Measurements from ENCODE around the gene KCNC1. TPM values are rescaled to one million over a fixed set of nuclear protein-coding genes. Genes with fewer than 3 reads are reported as not detected.

The KCNC1 gene
- total RNA-seq, 1 donor from 2014 or later = not detected

DNA sequence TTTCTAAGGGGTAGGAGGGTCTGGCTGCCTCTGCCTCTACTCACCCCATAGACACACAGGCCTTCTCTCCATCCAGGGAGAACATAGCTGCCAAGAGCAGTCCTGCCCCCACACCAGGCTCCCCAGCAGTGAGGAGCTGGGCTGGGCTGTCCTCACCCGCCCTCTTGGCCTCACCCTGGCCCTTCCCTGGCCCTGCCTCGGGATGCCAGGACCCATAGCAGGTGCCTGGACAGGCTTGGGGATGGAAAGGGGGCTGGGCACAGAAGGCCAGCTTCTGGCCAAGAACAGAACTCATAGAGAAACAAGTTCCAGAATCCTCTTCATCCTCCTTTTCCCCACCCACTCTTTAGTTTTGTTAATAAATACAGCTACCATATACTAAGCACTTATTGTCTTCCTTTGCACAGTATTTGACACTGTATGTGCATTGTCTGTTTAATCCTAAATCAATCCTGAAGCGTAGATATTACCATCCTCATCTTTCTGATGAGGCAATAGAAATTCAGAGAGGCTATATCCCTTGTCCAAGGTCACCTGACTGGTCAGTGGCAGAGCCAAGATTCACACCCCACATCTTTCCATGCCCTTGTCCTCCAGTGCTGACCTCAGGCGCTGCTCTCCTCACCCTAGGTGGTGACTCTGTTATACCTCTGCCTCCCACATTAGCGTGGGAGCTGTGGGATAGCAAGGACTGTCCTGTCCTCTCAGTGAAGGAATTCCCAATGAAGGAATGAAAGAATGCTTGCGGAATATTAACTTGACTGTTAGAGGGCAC, 37.2 kb upstream of the KCNC1 start:
- peaks cover 41% of the 10 kb centered on the region for H3K27me3 ChIP-seq (ENCODE audit: control insufficient read depth, insufficient read depth, low read length)
- TF ChIP-seq, protein P1, sequence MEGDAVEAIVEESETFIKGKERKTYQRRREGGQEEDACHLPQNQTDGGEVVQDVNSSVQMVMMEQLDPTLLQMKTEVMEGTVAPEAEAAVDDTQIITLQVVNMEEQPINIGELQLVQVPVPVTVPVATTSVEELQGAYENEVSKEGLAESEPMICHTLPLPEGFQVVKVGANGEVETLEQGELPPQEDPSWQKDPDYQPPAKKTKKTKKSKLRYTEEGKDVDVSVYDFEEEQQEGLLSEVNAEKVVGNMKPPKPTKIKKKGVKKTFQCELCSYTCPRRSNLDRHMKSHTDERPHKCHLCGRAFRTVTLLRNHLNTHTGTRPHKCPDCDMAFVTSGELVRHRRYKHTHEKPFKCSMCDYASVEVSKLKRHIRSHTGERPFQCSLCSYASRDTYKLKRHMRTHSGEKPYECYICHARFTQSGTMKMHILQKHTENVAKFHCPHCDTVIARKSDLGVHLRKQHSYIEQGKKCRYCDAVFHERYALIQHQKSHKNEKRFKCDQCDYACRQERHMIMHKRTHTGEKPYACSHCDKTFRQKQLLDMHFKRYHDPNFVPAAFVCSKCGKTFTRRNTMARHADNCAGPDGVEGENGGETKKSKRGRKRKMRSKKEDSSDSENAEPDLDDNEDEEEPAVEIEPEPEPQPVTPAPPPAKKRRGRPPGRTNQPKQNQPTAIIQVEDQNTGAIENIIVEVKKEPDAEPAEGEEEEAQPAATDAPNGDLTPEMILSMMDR (IDR thresholded peaks at IDR 0.05; ENCODE audit: insufficient read depth, low read length, poor library complexity, severe bottlenecking) = no peak
- H3K4me3 ChIP-seq (ENCODE audit: low read depth, low read length) = no peak overlapping the region
- no peaks in the 10 kb centered on the region for H3K36me3 ChIP-seq (ENCODE audit: control insufficient read depth, insufficient read depth, low read length)
- no peak for DNase-seq (ENCODE audit: low read depth)

DNA sequence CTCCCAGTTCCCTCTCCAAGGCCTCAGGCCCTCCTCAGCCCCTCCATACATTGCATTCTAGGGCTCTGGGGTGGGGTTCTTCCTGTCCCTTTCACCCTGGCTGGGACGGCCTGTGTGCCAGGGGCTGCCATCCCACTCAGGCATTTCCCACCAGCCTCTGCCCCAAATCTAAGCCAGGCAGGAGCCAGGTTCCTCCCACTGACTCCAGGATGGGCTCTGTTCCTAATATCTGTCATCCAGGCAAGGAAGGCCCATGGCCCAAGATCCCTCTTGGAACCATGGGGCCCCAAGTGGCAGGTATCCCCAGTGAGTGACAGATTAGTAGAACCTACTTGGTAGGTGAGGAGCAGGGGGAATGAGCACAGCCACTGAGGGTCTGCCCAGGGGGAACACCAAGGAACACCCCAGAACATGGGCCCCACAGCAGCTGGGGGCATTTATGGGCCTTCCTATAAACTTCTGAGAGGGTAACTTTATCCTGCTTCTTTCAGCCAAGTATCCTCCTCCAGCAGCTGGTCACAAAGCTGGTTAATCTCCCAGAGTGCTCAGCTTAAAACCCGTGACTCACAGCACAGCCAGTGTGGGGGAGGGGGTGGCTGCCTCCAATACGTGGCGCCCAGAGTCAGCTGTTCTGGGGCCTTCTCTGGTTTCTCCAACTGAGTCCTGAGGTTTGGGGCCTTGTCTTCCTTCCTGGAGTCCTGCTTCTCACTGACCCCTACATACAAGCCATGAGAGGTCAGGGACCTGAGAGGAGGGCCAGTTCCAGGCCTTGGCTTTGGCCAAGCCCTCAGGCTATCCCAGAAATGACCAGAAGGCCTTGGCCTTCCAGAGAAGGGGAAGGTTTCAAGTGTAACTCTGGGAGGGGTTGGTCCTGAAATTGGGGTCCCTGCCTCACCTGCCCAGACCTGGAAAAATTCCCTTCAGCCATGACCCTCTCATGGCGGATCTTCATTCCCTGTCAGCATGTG, 35.1 kb upstream of the KCNC1 start:
- no peaks in the 10 kb centered on the region for H3K36me3 ChIP-seq (ENCODE audit: control insufficient read depth, insufficient read depth, low read length)
- no peak for DNase-seq (ENCODE audit: low read depth)
- TF ChIP-seq, protein P1 (IDR thresholded peaks at IDR 0.05; ENCODE audit: insufficient read depth, low read length, poor library complexity, severe bottlenecking) = no peak
- no peak overlapping the region for H3K4me3 ChIP-seq (ENCODE audit: low read depth, low read length)
- H3K27me3 ChIP-seq (ENCODE audit: control insufficient read depth, insufficient read depth, low read length) = peaks cover 31% of the 10 kb centered on the region

DNA sequence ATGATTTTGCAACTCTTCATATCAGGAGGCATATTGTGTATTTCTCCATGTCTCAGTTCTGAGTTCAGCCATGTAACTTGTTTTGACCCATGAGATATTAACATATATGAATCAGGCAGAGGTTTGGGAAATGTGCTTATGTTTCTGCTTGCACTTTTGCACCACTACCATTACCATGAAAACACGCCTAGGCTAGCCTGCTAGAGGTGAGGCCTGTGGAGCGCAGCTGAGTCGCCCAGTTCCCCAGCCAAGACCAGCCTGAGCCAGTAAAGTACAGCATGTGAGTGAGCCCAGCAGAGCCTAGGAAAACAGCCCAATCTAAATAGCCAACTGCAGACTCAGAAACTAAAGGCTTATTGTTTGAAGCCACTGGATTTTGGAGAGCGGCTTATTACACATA, 33.6 kb upstream of the KCNC1 start:
- Histone ChIP-seq H3K27me3 (ENCODE audit: control insufficient read depth, insufficient read depth, low read length) (peaks cover 16% of the 10 kb centered on the region), H3K4me3 (ENCODE audit: low read depth, low read length) (no peak overlapping the region), H3K36me3 (ENCODE audit: control insufficient read depth, insufficient read depth, low read length) (no peaks in the 10 kb centered on the region)
- TF ChIP-seq, protein P1 (IDR thresholded peaks at IDR 0.05; ENCODE audit: insufficient read depth, low read length, poor library complexity, severe bottlenecking) = no peak
- DNase-seq (ENCODE audit: low read depth) = no peak

DNA sequence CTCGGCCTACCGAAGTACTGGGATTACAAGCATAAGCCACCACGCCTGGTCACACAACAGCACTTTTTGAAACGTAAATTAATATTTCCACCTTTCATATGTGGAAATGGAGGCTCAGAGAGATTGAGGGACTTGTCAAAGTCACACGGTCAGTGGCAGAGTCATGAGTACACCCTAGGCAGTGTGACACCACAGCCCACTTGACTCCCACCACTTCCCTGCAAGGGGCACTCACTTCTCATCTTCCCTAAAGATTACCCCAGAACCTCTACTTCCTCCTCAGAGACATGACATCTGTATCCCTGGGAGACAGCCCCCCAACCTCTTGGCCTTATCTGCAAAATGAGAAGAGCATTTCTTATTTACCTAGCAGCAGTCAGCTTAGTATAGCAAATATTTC, 31.7 kb upstream of the KCNC1 start:
- TF ChIP-seq, protein P1 (IDR thresholded peaks at IDR 0.05; ENCODE audit: insufficient read depth, low read length, poor library complexity, severe bottlenecking) = no peak
- H3K36me3 ChIP-seq (ENCODE audit: control insufficient read depth, insufficient read depth, low read length) = no peaks in the 10 kb centered on the region
- no peak overlapping the region for H3K4me3 ChIP-seq (ENCODE audit: low read depth, low read length)
- no peak for DNase-seq (ENCODE audit: low read depth)
- H3K27me3 ChIP-seq (ENCODE audit: control insufficient read depth, insufficient read depth, low read length) = no peaks in the 10 kb centered on the region

DNA sequence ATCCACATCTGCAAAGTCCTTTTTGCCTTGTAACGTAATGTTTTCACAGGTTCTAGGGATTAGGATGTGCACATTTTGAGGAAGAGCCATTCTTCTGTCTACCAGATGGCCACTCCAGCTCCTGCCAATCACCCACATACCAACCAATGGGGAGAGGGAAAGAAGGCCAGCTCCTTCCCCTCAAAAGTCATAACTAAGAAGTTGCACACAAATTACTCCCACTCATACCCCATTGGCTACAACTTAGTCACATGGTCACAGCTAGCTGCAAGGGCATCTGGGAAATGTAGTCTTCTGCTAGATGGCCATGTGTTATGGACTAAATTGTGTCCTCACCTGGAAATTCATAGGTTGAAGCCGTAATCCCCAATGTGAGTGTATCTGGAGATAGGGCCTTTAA, 30.6 kb upstream of the KCNC1 start:
- no peak for DNase-seq (ENCODE audit: low read depth)
- Histone ChIP-seq H3K27me3 (ENCODE audit: control insufficient read depth, insufficient read depth, low read length) (no peaks in the 10 kb centered on the region), H3K36me3 (ENCODE audit: control insufficient read depth, insufficient read depth, low read length) (no peaks in the 10 kb centered on the region), H3K4me3 (ENCODE audit: low read depth, low read length) (no peak overlapping the region)
- TF ChIP-seq, protein P1 (IDR thresholded peaks at IDR 0.05; ENCODE audit: insufficient read depth, low read length, poor library complexity, severe bottlenecking) = no peak

Data from kidney epithelial cell (primary cell).